Fibroblast of lung (primary cell): ENCODE measurements around the gene ZIC1.

ENCODE experiments used
- EZH2 ChIP-seq: IDR thresholded peaks from 2 replicates; pipeline ENCODE4 v1.5.1; 2012; ENCODE audit warnings: low read length, control low read depth, mild to moderate bottlenecking; ENCODE audit errors: missing control alignments
- TF ChIP-seq, protein P1 (sequence below), 2 donors: IDR thresholded peaks in 1 of 2; conservative IDR thresholded peaks in 1 of 2; 1 replicate in 1 of 2; 2 replicates in 1 of 2; pipeline ENCODE4 v1.5.1; 2011 to 2012; ENCODE audit warnings: low read length in 2 of 2, control low read depth in 1 of 2, inconsistent platforms in 1 of 2, low read depth in 1 of 2, mild to moderate bottlenecking in 1 of 2

DNA sequence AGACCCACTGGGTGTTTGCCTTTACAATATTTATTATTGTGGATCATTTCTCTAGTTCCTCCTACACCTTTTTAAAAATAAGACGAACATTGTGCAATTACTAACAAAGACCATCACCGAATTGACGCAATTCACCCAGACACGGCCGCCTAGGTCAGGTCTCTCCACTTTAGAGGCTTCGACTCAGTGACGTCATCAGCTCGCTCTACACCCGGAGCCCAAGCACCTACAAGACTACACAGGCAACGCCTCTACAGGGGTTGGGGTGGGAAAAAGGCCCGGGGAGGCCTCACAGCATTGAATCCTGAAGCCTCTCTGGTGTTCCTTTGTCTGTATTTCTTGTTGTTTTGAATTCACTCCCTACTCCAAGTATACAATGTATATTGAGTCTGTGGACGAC, 19.4 kb upstream of the ZIC1 start:
- TF ChIP-seq, protein P1, sequence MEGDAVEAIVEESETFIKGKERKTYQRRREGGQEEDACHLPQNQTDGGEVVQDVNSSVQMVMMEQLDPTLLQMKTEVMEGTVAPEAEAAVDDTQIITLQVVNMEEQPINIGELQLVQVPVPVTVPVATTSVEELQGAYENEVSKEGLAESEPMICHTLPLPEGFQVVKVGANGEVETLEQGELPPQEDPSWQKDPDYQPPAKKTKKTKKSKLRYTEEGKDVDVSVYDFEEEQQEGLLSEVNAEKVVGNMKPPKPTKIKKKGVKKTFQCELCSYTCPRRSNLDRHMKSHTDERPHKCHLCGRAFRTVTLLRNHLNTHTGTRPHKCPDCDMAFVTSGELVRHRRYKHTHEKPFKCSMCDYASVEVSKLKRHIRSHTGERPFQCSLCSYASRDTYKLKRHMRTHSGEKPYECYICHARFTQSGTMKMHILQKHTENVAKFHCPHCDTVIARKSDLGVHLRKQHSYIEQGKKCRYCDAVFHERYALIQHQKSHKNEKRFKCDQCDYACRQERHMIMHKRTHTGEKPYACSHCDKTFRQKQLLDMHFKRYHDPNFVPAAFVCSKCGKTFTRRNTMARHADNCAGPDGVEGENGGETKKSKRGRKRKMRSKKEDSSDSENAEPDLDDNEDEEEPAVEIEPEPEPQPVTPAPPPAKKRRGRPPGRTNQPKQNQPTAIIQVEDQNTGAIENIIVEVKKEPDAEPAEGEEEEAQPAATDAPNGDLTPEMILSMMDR (conservative IDR thresholded peaks at IDR 0.05 in 1 of 2, IDR thresholded peaks at IDR 0.05 in 1 of 2; ENCODE audit: low read depth in 1 of 2, low read length in 2 of 2), result no peak
- no peak for TF ChIP-seq EZH2
